SJCRH30 (cell line): Measurements from ENCODE around the gene CSTB. TPM values are rescaled to one million over a fixed set of nuclear protein-coding genes. Genes with fewer than 3 reads are reported as not detected.

Experiments used
- DNase-seq, 2 experiments: peaks; one replicate each; pipeline ENCODE4 v3.0.0-alpha.2; 2015 to 2020
- H3K27ac ChIP-seq: fragments of 250-450 bp; sonication (Bioruptor Pico); 2 replicates; pipeline ENCODE4 v1.5.1; 2020; ENCODE audit warnings: mild to moderate bottlenecking, moderate library complexity
- H3K27me3 ChIP-seq: fragments of 250-450 bp; sonication (Bioruptor Pico); 2 replicates; pipeline ENCODE4 v1.5.1; 2020; ENCODE audit warnings: mild to moderate bottlenecking, moderate library complexity
- H3K36me3 ChIP-seq: fragments of 250-450 bp; sonication (Bioruptor Pico); 2 replicates; pipeline ENCODE4 v1.5.1; 2020; ENCODE audit warnings: mild to moderate bottlenecking, moderate library complexity
- H3K4me1 ChIP-seq: fragments of 250-450 bp; sonication (Bioruptor Pico); 2 replicates; pipeline ENCODE4 v1.5.1; 2020; ENCODE audit warnings: mild to moderate bottlenecking, moderate library complexity
- H3K4me3 ChIP-seq: fragments of 250-450 bp; sonication (Bioruptor Pico); 2 replicates; pipeline ENCODE4 v1.5.1; 2020; ENCODE audit warnings: mild to moderate bottlenecking, moderate library complexity
- H3K9me3 ChIP-seq: fragments of 250-450 bp; sonication (Bioruptor Pico); replicated peaks from 2 replicates; pipeline ENCODE4 v1.5.1; 2020; ENCODE audit warnings: mild to moderate bottlenecking, moderate library complexity
- total RNA-seq: library from RNA; depleted of rRNA; stranded (reverse); fragments of >200 nt; shearing (Covaris generic); gene quantifications from 2 replicates; pipeline ENCODE4 v1.2.3, GENCODE V29; 2014

The CSTB gene
- total RNA-seq, 1 experiment from 2014 or later = 18.7 TPM

DNA sequence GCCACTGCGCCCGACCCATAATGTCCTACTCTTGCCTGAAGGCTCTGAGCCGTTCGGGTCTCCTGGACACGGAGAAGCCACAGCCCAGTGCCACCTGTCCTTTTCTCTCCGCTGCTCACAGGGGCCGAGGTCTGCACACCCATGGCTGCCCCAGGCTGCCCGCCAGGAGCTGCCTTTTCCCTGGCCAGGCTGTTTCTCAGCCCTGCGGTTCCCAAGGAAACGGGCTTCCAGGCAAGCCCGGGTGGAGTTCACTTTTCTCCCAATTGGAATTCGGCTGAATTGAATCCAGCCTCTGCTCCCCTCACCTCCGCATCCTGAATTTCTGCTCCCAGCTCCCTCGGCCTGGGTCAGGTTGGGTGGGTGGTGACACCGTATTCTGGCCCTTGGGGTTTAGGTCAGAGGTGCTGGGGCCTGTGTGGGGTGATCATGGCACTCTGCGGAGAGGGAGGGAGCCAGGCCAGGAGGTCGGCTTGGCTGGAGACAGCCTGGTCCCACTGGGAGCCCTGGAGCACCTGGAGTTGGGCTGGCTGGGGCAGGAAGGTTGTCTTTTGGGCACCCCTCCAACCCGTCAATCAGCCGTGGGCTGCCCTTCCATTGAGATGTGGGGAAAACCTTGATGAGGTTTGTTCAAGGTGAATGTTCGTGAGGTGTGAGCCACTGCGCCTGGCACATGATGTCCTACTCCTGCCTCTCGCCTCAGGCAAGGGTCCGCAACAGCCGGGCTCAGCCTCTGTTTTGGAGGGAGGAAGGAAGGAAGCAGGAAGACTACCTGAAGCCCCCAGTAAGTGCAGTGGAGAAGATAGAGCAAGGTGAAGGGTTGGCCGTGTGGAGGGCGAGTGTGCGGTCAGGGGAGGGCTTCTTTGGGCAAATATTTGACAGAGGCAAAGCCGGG is 38.4 kb upstream of the CSTB start:
- 0 out of 2 replicates have a peak, but pooled peaks cover 7% of the 10 kb centered on the region for H3K27me3 ChIP-seq
- H3K9me3 ChIP-seq = no peaks in the 10 kb centered on the region
- no peak overlapping the region for H3K4me3 ChIP-seq
- peaks cover 8% of the 10 kb centered on the region; the same call in 1 of the 2 replicates for H3K4me1 ChIP-seq
- no peak overlapping the region for H3K27ac ChIP-seq
- peak; percentile 64 to 73 for DNase-seq
- H3K36me3 ChIP-seq = no peaks in the 10 kb centered on the region

DNA sequence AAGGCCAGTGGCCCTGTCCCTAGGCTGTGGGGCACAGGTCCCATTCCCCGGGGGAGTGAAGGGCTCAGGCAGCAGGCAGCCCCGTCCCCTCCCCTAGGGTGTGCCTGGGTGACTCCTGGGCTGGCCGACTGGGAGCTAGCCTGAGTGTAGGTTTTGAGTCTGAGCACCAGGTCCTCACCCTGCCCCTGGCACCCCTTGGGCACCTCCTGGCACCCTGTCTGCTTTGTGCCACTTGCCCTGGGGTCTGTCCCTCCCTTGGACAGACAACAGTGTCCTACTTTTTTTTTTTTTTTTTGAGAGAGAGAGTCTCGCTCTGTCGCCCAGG is 37.5 kb upstream of the CSTB start:
- H3K27me3 ChIP-seq = 0 out of 2 replicates have a peak, but pooled peaks cover 7% of the 10 kb centered on the region
- no peaks in the 10 kb centered on the region for H3K9me3 ChIP-seq
- no peak overlapping the region for H3K4me3 ChIP-seq
- H3K4me1 ChIP-seq = peaks cover 8% of the 10 kb centered on the region; the same call in 1 of the 2 replicates
- H3K27ac ChIP-seq = no peak overlapping the region
- no peaks in the 10 kb centered on the region for H3K36me3 ChIP-seq
- no peak for DNase-seq

DNA sequence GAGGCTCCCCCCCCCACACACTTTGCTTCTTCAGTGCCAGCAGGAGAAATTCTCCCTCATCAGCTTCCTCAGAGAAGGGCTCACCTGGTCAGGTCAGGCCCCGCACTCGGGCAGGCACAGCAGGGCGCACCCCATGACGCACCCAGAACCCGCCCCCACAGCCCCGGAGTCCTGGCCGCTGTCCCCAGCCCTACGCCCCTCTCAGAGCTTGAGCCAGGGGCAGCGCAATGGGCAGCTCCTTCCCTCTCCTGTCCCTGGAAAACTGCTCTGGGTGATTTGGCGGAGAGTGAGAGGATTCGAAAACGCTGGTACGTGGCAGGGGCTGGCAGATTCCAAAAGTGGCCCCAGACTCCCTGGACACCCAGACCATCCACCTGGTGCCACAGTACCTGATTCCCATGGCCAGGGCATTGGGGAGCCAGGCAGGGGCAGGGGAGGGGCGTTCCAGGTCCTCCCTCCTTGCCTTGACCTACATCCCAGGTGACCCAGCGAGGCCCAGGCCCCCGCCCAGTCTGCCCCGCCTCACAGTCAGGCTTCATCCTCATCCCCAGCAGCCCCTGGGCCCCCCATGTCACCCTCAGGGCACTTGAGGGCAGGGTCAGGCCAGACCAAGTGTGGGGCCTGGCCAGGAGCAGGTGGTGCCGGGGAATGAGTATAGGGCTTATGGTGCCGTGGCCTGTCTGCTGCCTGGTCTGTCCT is 37.0 kb upstream of the CSTB start:
- H3K9me3 ChIP-seq = no peaks in the 10 kb centered on the region
- DNase-seq = no peak
- H3K27me3 ChIP-seq = 0 out of 2 replicates have a peak, but pooled peaks cover 7% of the 10 kb centered on the region
- no peaks in the 10 kb centered on the region for H3K36me3 ChIP-seq
- H3K27ac ChIP-seq = no peak overlapping the region
- peaks cover 8% of the 10 kb centered on the region; the same call in 1 of the 2 replicates for H3K4me1 ChIP-seq
- no peak overlapping the region for H3K4me3 ChIP-seq

DNA sequence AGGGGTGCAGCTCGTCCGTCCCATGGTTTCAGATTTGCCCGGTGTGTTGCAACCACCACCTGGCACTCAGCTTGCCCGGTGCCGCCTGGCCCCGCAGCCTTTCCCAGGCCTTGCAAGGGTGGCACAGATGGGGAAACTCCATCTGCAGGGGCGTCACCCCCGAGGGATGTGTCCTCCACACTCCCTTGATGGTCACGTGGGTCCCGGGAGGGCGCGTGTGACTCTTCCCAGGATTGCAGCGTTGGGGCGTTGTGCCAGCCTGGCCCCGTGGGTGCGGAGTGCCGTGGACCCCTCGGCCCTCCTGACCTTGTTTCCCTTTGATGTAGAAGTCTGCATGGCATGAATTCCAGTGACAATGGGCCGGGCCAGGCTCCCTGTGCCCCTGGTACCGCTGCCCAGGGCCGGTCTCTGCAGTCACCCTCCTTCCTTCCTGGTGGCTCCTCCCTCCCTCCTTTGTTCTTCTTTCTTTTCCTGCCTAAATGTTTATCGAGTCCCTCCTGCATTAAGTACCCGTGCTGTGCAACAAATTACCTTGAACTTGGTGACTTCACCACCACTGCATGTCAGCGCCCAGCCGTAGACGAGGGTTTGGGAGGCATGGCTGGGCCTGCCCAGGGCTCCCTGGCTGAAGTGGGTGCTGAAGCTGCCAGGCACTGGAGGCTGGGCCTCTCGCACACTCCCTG is 36.2 kb upstream of the CSTB start:
- no peak overlapping the region for H3K27ac ChIP-seq
- H3K4me1 ChIP-seq = peaks cover 8% of the 10 kb centered on the region; the same call in 1 of the 2 replicates
- no peaks in the 10 kb centered on the region for H3K36me3 ChIP-seq
- 0 out of 2 replicates have a peak overlapping the region, but pooled peaks have one; percentile 21 for H3K4me3 ChIP-seq
- 0 out of 2 replicates have a peak, but pooled peaks cover 7% of the 10 kb centered on the region for H3K27me3 ChIP-seq
- no peaks in the 10 kb centered on the region for H3K9me3 ChIP-seq
- DNase-seq = no peak

DNA sequence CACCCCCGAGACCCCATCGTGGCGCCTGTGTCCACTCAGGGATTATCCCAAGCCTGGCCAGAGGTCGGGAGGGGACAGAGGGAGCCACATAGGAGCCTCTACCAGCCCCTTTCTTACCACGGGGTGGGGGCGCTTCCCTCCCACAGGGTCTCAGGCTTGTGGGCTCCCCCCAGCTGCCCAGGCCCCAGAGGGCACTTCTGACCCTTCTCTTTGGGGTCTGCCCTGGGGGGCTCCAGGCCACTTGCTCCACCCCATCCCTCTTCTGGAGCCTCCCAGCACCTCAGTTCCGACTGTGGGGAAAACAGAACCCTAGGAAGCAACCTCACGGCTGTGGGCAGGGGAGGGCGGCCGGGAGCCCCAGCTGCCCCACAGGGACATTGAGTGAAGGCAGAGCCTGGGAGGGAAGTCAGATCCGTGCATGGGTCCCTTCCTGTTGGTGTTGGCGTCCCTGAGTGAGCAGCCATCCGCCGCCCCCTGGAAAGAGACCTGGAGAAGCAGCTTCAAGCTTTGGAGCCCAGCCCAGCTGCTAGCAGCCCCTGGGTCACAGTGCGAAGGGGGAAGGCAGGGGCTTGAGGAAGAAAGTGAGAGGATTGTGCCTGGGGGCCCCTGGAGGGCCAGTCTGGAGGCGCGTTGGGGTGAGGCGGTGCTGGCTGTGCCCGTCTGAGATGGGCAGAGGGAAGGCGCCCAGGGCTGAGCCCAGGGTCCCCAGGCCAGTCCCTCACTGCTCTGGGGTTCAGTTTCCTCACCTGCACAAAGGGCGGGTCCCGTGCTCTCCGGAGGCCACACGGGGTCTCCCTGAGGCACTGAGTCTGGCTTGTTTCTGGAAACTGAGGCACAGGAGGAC is 35.4 kb upstream of the CSTB start:
- Histone ChIP-seq H3K4me3 (no peak overlapping the region), H3K36me3 (no peaks in the 10 kb centered on the region), H3K9me3 (no peaks in the 10 kb centered on the region), H3K27ac (no peak overlapping the region), H3K27me3 (0 out of 2 replicates have a peak, but pooled peaks cover 7% of the 10 kb centered on the region), H3K4me1 (peaks cover 8% of the 10 kb centered on the region; the same call in 1 of the 2 replicates)
- DNase-seq = peak; percentile 47 to 58

DNA sequence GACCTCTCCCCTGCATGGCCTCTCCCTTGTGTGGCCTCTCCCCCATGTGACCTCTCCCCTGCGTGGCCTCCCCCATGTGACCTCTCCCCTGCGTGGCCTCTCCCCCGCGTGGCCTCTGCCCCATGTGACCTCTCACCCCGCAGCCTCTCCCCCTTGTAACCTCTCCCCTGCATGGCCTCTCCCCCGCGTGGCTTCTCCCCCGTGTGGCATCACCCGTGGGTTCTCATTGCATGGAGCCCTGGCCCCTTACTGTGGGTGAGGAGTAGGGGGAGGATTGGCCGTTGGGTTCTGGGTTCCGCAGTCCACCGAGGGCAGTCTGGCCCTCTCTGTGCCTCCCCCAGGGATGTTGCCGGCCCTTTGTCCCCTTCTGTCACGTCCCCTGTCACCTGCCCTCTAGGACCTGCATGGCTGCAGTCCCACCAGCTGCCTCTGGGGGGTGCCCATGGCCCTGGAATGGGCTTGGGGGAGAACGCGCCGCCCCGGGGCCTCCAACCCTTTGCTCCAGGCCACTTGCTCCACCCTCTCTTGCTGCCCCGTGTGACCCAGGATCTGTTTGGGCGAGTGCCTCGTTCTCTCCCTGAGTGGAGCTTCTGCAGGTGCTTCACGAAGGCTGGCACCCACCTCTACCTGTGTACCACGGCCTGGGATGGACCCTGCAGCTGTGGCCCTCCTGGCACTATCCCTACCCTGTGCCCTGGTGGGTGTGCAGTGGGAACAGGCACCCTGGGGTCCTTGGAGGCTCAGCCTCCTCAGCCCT is 34.6 kb upstream of the CSTB start:
- H3K9me3 ChIP-seq = no peaks in the 10 kb centered on the region
- H3K4me3 ChIP-seq = no peak overlapping the region
- DNase-seq = peak; percentile 86 to 87
- no peak overlapping the region for H3K27ac ChIP-seq
- 0 out of 2 replicates have a peak, but pooled peaks cover 4% of the 10 kb centered on the region for H3K27me3 ChIP-seq
- H3K4me1 ChIP-seq = peaks cover 8% of the 10 kb centered on the region; the same call in 1 of the 2 replicates
- H3K36me3 ChIP-seq = no peaks in the 10 kb centered on the region

DNA sequence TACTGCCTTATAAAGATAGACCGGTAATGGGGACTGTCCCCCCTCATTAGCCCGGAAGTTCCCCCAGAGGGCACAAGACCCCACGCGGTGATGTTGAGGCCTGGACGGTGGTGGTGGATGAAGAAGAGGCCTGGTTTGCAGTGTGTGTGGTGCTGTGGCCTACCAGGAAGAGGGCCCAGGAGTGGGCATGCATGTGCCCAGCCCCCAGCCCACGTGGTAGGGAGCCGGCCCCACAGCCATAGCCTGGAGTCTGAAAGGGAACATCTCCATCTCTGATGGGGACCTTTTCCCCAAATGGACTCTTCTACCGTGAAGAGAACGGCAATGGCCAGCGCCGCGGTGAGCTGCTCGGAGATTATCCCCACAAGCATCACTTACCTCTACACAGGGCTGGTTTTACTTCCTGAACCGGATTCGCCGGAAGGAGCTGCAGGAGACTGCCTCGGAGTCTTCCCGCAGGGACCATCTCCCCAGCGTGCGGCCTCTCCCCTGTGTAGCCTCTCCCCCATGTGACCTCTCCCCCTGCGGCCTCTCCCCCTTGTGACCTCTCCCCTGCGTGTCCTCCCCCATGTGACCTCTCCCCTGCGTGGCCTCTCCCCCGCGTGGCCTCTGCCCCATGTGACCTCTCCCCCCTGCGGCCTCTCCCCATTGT is 33.9 kb upstream of the CSTB start:
- Histone ChIP-seq H3K4me1 (peaks cover 8% of the 10 kb centered on the region; the same call in 1 of the 2 replicates), H3K36me3 (peaks cover under 1% of the 10 kb centered on the region; the same call in 1 of the 2 replicates), H3K27ac (no peak overlapping the region), H3K27me3 (no peaks in the 10 kb centered on the region), H3K4me3 (no peak overlapping the region), H3K9me3 (no peaks in the 10 kb centered on the region)
- no peak for DNase-seq

DNA sequence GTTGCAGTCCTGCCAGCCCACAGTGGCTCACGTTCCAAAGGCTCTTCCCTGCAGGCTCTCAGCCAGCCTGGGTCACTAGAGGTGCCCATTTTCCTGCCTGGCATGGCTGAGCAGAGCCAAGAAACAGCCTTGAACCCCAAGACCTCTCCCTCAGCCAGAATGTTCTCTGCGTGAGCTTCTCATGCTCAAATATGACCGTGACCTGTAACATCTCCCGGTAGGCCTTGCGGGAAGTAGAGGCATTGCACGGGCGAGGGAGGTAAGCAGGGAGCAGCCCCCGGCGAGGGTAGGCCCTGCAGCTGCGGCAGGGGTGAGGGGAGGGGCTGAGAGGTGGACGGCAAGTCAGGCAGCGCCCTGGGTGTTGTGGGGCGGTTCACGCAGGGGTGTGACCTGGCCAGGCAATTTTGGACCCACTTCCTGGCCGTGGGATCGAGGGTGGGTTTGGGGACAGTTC is 33.3 kb upstream of the CSTB start:
- Histone ChIP-seq H3K4me3 (no peak overlapping the region), H3K4me1 (peaks cover 8% of the 10 kb centered on the region; the same call in 1 of the 2 replicates), H3K36me3 (peaks cover 4% of the 10 kb centered on the region), H3K9me3 (no peaks in the 10 kb centered on the region), H3K27me3 (no peaks in the 10 kb centered on the region), H3K27ac (no peak overlapping the region)
- DNase-seq = no peak

DNA sequence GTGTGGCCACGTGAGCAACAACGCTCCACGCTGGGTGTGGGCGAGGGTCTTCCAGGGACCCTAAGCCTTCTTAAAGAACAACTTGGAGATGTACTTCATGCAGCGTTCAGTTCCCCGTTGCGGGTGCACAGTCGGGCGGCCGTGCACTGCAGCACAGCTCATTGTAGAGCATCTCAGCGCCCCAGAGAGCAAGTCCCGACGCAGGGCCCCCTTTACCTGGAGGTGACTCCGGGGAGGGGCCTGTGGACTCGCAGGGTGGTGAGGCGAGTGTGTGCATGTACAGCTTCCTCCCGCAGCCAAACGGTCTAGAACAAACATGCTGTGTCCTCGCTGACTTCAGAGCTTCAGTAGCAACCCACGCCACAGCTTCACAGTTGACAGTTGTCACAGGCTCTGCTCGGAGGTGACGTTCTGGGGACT is 32.7 kb upstream of the CSTB start:
- no peak for DNase-seq
- Histone ChIP-seq H3K4me3 (no peak overlapping the region), H3K36me3 (peaks cover 10% of the 10 kb centered on the region), H3K4me1 (peaks cover 8% of the 10 kb centered on the region; the same call in 1 of the 2 replicates), H3K27me3 (no peaks in the 10 kb centered on the region), H3K27ac (no peak overlapping the region), H3K9me3 (no peaks in the 10 kb centered on the region)

DNA sequence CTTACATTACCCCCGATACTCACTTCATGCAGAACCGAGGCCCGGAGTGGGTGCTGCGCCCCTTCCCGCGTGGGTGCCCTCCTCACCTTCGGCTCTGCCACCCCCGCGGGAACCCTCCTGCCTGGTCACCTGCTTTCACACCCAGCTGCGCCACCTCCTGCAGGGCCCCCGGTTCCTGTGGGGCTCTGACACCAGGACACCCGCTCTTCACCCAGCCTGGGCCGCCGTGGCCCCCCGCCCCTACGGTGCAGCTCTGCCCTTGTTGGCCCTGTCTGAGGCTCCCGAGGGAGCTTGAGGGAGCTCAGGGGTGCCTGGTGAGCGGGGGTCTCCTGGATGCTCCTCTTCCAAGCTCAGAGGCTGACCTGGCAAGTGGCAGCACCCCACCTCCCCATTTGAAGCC is 32.3 kb upstream of the CSTB start:
- peaks cover 8% of the 10 kb centered on the region; the same call in 1 of the 2 replicates for H3K4me1 ChIP-seq
- no peak overlapping the region for H3K27ac ChIP-seq
- H3K9me3 ChIP-seq = no peaks in the 10 kb centered on the region
- DNase-seq = no peak
- H3K27me3 ChIP-seq = no peaks in the 10 kb centered on the region
- peaks cover 14% of the 10 kb centered on the region for H3K36me3 ChIP-seq
- H3K4me3 ChIP-seq = no peak overlapping the region

DNA sequence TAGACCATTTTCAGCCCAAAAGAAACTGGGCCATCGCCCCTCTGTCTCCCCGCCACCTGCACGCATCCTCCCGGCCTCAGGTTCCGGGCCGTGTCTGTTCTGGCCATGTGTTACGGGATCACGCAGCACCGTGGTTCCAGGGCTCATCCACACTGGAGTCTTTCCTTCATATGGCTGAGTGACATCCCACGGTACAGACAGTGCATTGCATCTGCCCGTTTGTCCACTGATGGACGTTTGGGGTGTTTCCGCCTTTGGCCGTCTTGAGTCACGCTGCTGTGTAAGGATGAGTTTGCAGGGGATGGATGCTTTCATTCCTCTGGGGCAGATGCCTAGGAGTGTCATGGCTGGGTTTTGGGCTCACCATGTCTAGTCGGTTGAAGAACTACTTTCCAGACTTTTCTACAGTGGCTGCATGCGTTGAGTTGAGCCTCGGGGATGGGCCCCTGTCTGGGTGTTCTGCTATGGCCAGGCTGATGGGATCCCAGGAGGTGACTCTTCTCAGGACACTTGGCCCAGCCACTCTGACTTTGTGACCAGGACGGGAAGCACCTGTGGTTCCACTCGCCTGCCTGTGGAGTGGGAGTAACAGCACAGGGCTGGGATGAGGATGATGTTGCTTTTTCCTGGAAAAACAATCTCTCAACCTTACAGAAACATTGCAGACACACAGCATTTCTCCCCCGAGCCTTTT is 30.1 kb upstream of the CSTB start:
- H3K27ac ChIP-seq = no peak overlapping the region
- no peaks in the 10 kb centered on the region for H3K27me3 ChIP-seq
- no peaks in the 10 kb centered on the region for H3K9me3 ChIP-seq
- H3K4me1 ChIP-seq = peaks cover 3% of the 10 kb centered on the region; the same call in 1 of the 2 replicates
- peaks cover 27% of the 10 kb centered on the region for H3K36me3 ChIP-seq
- DNase-seq = no peak
- H3K4me3 ChIP-seq = no peak overlapping the region

DNA sequence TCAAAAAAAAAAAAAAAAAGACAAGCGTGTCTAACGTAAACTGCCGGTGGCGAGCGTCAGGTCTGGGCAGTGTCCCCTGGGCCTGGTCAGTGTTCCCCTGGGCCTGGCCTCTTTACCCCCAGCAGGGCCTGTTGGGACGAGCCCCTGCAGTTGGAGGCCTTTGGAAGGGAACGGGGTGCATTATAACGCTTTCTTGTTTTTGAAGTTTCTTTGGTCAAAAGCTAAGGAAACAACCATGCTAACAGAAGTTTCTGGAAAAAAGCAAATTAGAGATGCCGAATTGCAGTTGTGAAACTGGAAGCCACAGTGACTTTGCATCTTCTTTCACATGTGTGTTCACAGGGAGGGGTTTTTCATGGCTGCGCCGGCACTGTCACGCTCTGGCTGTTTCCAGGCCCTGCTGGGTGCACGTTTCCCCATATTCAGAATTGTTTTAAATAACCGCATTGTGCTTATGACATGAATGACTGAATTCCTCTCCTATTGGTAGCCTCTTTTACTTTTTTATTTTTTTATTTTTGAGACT is 29.2 kb upstream of the CSTB start:
- H3K27me3 ChIP-seq = no peaks in the 10 kb centered on the region
- H3K4me3 ChIP-seq = no peak overlapping the region
- peaks cover 31% of the 10 kb centered on the region for H3K36me3 ChIP-seq
- DNase-seq = no peak
- H3K9me3 ChIP-seq = no peaks in the 10 kb centered on the region
- H3K27ac ChIP-seq = no peak overlapping the region
- H3K4me1 ChIP-seq = no peaks in the 10 kb centered on the region
